OCI-LY7 (cell line): ENCODE data around the gene OST4. TPM values are rescaled to one million over a fixed set of nuclear protein-coding genes. Genes with fewer than 3 reads are reported as not detected.

Experiments used
- BruUV-seq: library from RNA; stranded (reverse); fragments of 400-500 nt; replicated peaks from 2 replicates; lab custom pipeline; 2021; lab: Mats Ljungman, UMichigan
- CTCF ChIA-PET: fragments of 300-600 bp; sonication (Branson Sonifier 250); formaldehyde crosslinking; loops from one replicate; lab custom pipeline; 2022; ENCODE audit warnings: antibody characterized with exemption; ENCODE audit not compliant: unreplicated experiment; lab: Charles Lee
- POLR2A ChIA-PET: fragments of 300-600 bp; sonication (Branson Sonifier 250); formaldehyde crosslinking; loops from one replicate; lab custom pipeline; 2022; ENCODE audit warnings: antibody characterized with exemption; lab: Charles Lee
- DNase-seq: peaks from one replicate; pipeline ENCODE4 v3.0.0-alpha.2; 2015; ENCODE audit warnings: low spot score
- H2AFZ ChIP-seq: fragments of 200-600 bp; sonication (generic), shearing (Covaris generic); 2 replicates; pipeline ENCODE4 v1.6.1; 2014; ENCODE audit warnings: mild to moderate bottlenecking, antibody characterized with exemption, low read length, moderate library complexity
- H3K27ac ChIP-seq: fragments of 200-600 bp; sonication (generic); 2 replicates; pipeline ENCODE4 v1.5.1; 2014; ENCODE audit warnings: mixed run types, low read depth, mild to moderate bottlenecking, moderate library complexity, low read length, inconsistent platforms; ENCODE audit not compliant: poor library complexity, severe bottlenecking
- H3K36me3 ChIP-seq: fragments of 200-600 bp; sonication (generic); 2 replicates; pipeline ENCODE4 v1.6.1; 2014; ENCODE audit warnings: mild to moderate bottlenecking, antibody characterized with exemption, low read length, moderate library complexity, mixed read lengths; ENCODE audit not compliant: insufficient read depth
- H3K4me1 ChIP-seq: fragments of 200-600 bp; sonication (generic); 2 replicates; pipeline ENCODE4 v1.5.1; 2014; ENCODE audit warnings: mild to moderate bottlenecking, low read length; ENCODE audit not compliant: insufficient read depth, poor library complexity, severe bottlenecking
- H3K4me2 ChIP-seq: fragments of 200-600 bp; sonication (generic); 2 replicates; pipeline ENCODE4 v1.6.1; 2014; ENCODE audit warnings: mild to moderate bottlenecking, low read length
- H3K4me3 ChIP-seq: fragments of 200-600 bp; sonication (generic); 2 replicates; pipeline ENCODE4 v1.5.1; 2014; ENCODE audit warnings: mild to moderate bottlenecking, low read depth, low read length; ENCODE audit not compliant: poor library complexity, severe bottlenecking
- H3K79me2 ChIP-seq: fragments of 200-600 bp; sonication (generic); 2 replicates; pipeline ENCODE4 v1.6.1; 2016; ENCODE audit warnings: low read depth, mild to moderate bottlenecking, low read length, moderate library complexity, mixed read lengths; ENCODE audit not compliant: insufficient read depth
- H3K9me2 ChIP-seq: fragments of 200-600 bp; sonication (generic); 2 replicates; pipeline ENCODE4 v1.6.1; 2016; ENCODE audit warnings: mild to moderate bottlenecking, low read length, mixed read lengths; ENCODE audit not compliant: insufficient read depth
- H3K9me3 ChIP-seq: fragments of 200-600 bp; sonication (generic); 2 replicates; pipeline ENCODE4 v1.6.1; 2014; ENCODE audit warnings: mild to moderate bottlenecking, mixed run types, low read length, mixed read lengths
- H4K20me1 ChIP-seq: fragments of 200-600 bp; sonication (generic); 2 replicates; pipeline ENCODE4 v1.6.1; 2014; ENCODE audit warnings: mild to moderate bottlenecking, antibody characterized with exemption, low read length, moderate library complexity, mixed read lengths; ENCODE audit not compliant: insufficient read depth
- EZH2phosphoT487 ChIP-seq: fragments of 200-600 bp; sonication (generic); IDR thresholded peaks from 2 replicates; pipeline ENCODE4 v1.6.1; 2018; ENCODE audit warnings: low read depth, borderline replicate concordance, mild to moderate bottlenecking, mixed run types, antibody characterized with exemption, low read length, moderate library complexity, mixed read lengths
- intact Hi-C: fragments of 100-400 bp; cut with micrococcal nuclease; formaldehyde crosslinking; loops from one replicate; pipeline ENCODE4 v1.10.0; 2022; ENCODE audit not compliant: unreplicated experiment
- total RNA-seq, 2 experiments: library from RNA; depleted of rRNA in 1 of 2; stranded (reverse); fragments of >200 nt in 1 of 2; shearing (Covaris generic) in 1 of 2; gene quantifications; 2 replicates each; pipeline ENCODE4 v1.2.3, GENCODE V29; 2014 to 2022
- TF ChIP-seq, protein P1 (sequence below): fragments of 200-600 bp; sonication (generic); conservative IDR thresholded peaks from 2 replicates; pipeline ENCODE4 v1.5.1; 2014; ENCODE audit warnings: mild to moderate bottlenecking, antibody characterized with exemption, low read length, moderate library complexity, mixed read lengths

Gene OST4
- total RNA-seq, 2 experiments from 2014 or later = 214 to 267 TPM

- Histone ChIP-seq H2AFZ (peak overlapping the region; percentile 84), H4K20me1 (no peaks in the 10 kb centered on the region), H3K9me2 (no peaks in the 10 kb centered on the region), H3K36me3 (peaks cover 16% of the 10 kb centered on the region; the same call in 1 of the 2 replicates), H3K4me3 (peak overlapping the region; percentile 90), H3K79me2 (no peaks in the 10 kb centered on the region), H3K4me2 (peak overlapping the region; percentile 90), H3K4me1 (peaks cover 20% of the 10 kb centered on the region), H3K27ac (peak overlapping the region; percentile 89), H3K9me3 (no peaks in the 10 kb centered on the region)
- ChIA-PET POLR2A (interaction anchor here (0.6 to 3.5 kb wide), 9 partner anchors 8 to 397 kb away, joined by 3 to 29 read pairs (median 6); partner anchors contain the start of genes OST4 and TMEM214), CTCF (no interaction called here)
- BruUV-seq = no TSS peak
- intact Hi-C loops = loop anchor here (1.0 to 5.0 kb wide), 3 partner anchors 17 to 307 kb away; partner anchors contain the start of genes GTF3C2 and TMEM214
- peak; percentile 61 for DNase-seq
- no peak for TF ChIP-seq EZH2phosphoT487
- TF ChIP-seq, protein P1, sequence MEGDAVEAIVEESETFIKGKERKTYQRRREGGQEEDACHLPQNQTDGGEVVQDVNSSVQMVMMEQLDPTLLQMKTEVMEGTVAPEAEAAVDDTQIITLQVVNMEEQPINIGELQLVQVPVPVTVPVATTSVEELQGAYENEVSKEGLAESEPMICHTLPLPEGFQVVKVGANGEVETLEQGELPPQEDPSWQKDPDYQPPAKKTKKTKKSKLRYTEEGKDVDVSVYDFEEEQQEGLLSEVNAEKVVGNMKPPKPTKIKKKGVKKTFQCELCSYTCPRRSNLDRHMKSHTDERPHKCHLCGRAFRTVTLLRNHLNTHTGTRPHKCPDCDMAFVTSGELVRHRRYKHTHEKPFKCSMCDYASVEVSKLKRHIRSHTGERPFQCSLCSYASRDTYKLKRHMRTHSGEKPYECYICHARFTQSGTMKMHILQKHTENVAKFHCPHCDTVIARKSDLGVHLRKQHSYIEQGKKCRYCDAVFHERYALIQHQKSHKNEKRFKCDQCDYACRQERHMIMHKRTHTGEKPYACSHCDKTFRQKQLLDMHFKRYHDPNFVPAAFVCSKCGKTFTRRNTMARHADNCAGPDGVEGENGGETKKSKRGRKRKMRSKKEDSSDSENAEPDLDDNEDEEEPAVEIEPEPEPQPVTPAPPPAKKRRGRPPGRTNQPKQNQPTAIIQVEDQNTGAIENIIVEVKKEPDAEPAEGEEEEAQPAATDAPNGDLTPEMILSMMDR = no peak
Measured at GRCh38 chr2:27049422-27050280, 21.8 kb downstream of the OST4 start.

GRCh38 chr2:27042985-27043634 is 28.3 kb downstream of the OST4 start:
- no peaks in the 10 kb centered on the region for H3K9me2 ChIP-seq
- H3K4me2 ChIP-seq = no peak overlapping the region
- H3K27ac ChIP-seq = no peak overlapping the region
- no peak for TF ChIP-seq EZH2phosphoT487
- TF ChIP-seq, protein P1 = no peak
- POLR2A ChIA-PET = interaction anchor here (1.2 kb wide), 1 partner anchor 43 kb away, joined by 3 read pairs; no protein-coding TSS in a partner anchor
- BruUV-seq = no TSS peak
- no peak for DNase-seq
- CTCF ChIA-PET = no interaction called here
- no peak overlapping the region for H3K4me3 ChIP-seq
- H3K79me2 ChIP-seq = no peaks in the 10 kb centered on the region
- intact Hi-C loops = no loop called here
- no peaks in the 10 kb centered on the region for H4K20me1 ChIP-seq
- H3K36me3 ChIP-seq = peaks cover 52% of the 10 kb centered on the region
- peaks cover 25% of the 10 kb centered on the region for H3K4me1 ChIP-seq
- no peak overlapping the region for H2AFZ ChIP-seq
- H3K9me3 ChIP-seq = no peaks in the 10 kb centered on the region
